ENCODE measurements around the gene KSR2.

DNA sequence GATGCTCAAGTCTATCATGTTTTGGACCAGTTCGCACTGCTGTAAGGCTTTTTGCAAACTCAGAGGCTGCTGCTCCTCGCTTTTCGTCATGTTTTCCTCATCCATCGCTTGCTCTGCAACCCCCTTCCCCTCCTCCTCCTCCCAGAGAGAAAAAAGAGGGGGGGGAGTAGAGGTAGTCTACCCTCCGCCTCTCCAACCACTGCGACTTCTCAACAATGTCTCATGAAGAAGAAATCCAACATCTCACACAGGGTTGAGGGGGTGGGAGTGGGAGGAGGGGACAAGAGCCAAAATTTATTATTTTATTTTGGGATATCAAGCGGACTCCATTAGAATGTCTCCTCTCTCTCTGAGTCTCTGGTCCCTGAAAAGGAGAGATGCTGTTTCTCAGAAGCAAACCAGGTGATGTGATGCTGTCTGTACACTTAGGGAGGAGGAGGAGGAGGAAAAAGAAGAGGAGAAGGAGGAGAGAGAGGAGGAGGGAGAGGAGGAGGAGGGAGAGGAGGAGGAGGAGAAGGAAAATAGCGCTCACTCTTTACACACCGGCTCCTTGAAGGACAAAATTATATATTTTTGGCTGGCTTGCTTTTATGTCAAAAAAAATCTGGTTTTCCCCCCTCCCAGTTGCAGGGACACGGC is 520 bp downstream of the KSR2 start:
- TF ChIP-seq, protein P1, sequence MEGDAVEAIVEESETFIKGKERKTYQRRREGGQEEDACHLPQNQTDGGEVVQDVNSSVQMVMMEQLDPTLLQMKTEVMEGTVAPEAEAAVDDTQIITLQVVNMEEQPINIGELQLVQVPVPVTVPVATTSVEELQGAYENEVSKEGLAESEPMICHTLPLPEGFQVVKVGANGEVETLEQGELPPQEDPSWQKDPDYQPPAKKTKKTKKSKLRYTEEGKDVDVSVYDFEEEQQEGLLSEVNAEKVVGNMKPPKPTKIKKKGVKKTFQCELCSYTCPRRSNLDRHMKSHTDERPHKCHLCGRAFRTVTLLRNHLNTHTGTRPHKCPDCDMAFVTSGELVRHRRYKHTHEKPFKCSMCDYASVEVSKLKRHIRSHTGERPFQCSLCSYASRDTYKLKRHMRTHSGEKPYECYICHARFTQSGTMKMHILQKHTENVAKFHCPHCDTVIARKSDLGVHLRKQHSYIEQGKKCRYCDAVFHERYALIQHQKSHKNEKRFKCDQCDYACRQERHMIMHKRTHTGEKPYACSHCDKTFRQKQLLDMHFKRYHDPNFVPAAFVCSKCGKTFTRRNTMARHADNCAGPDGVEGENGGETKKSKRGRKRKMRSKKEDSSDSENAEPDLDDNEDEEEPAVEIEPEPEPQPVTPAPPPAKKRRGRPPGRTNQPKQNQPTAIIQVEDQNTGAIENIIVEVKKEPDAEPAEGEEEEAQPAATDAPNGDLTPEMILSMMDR (conservative IDR thresholded peaks at IDR 0.05): no peak
- no peak for TF ChIP-seq EZH2 (IDR thresholded peaks at IDR 0.05; ENCODE audit: low read depth)
